ENCODE results near the gene CCDC3.
"Not testable (repeated sequence)": the region's sequence is repeated elsewhere in the genome, so short reads cannot be mapped to it uniquely, and the experiment has no call there.

Gene CCDC3

GRCh38 chr10:12999849-13000248 lies 1.7 kb downstream of the CCDC3 start:
- DNase-seq = no peak

- DNase-seq = no peak
Observed at GRCh38 chr10:12995425-12995861, 6.1 kb downstream of the CCDC3 start.

GRCh38 chr10:12993595-12993994 lies 7.9 kb downstream of the CCDC3 start:
- no peak for DNase-seq

- no peak for DNase-seq
Observed at GRCh38 chr10:12985347-12985746, 16.2 kb downstream of the CCDC3 start.

GRCh38 chr10:12984165-12984747 lies 17.3 kb downstream of the CCDC3 start:
- DNase-seq = no peak

- DNase-seq = not testable (repeated sequence)
Observed at GRCh38 chr10:12983568-12983967, 17.9 kb downstream of the CCDC3 start.

- DNase-seq = no peak
Observed at GRCh38 chr10:12981570-12981969, 19.9 kb downstream of the CCDC3 start.

GRCh38 chr10:12980713-12981306 lies 20.7 kb downstream of the CCDC3 start:
- peak; percentile 14 for DNase-seq

- peak; percentile 44 for DNase-seq
Observed at GRCh38 chr10:12980102-12980661, 21.3 kb downstream of the CCDC3 start.

- no peak for DNase-seq
Observed at GRCh38 chr10:12978891-12979290, 22.6 kb downstream of the CCDC3 start.

- peak; percentile 21 for DNase-seq
Observed at GRCh38 chr10:12975906-12976305, 25.6 kb downstream of the CCDC3 start.

- peak; percentile 55 for DNase-seq
Observed at GRCh38 chr10:12975266-12975665, 26.2 kb downstream of the CCDC3 start.

GRCh38 chr10:12974491-12975199 lies 26.9 kb downstream of the CCDC3 start:
- no peak for DNase-seq

GRCh38 chr10:12974078-12974477 lies 27.4 kb downstream of the CCDC3 start:
- DNase-seq = no peak

GRCh38 chr10:12973149-12973718 lies 28.3 kb downstream of the CCDC3 start:
- no peak for DNase-seq

GRCh38 chr10:12972146-12972545 lies 29.4 kb downstream of the CCDC3 start:
- DNase-seq = no peak

GRCh38 chr10:12971001-12971788 lies 30.3 kb downstream of the CCDC3 start:
- no peak for DNase-seq

GRCh38 chr10:12969951-12970350 lies 31.6 kb downstream of the CCDC3 start:
- no peak for DNase-seq

- no peak for DNase-seq
Observed at GRCh38 chr10:12966067-12966466, 35.4 kb downstream of the CCDC3 start.

- DNase-seq = no peak
Observed at GRCh38 chr10:12965571-12965970, 35.9 kb downstream of the CCDC3 start.

GRCh38 chr10:12962556-12962955 lies 39.0 kb downstream of the CCDC3 start:
- no peak for DNase-seq

- DNase-seq = peak; percentile 47
Observed at GRCh38 chr10:12961416-12962205, 39.9 kb downstream of the CCDC3 start.

All from DMS79 treated with DMSO at 0.1 percent for 48 hours (cell line).